ENCODE data around the gene SCN2A. TPM values are rescaled to one million over a fixed set of nuclear protein-coding genes. Genes with fewer than 3 reads are reported as not detected.

The SCN2A gene
- total RNA-seq, 6 experiments from 2014 or later, result 0.14 to 0.94 (median 0.67) TPM

- H3K4me1 Mint-ChIP-seq (ENCODE audit: low read depth), result no peaks in the 10 kb centered on the region
- H3K27ac Mint-ChIP-seq, result no peak overlapping the region
- no peaks in the 10 kb centered on the region for H3K9me3 Mint-ChIP-seq
- H3K36me3 Mint-ChIP-seq (ENCODE audit: low read depth), result no peaks in the 10 kb centered on the region
- TF ChIP-seq CTCF (IDR thresholded peaks at IDR 0.05), result no peak
- H3K27me3 Mint-ChIP-seq (ENCODE audit: insufficient read depth), result peaks cover 7% of the 10 kb centered on the region; the same call in 1 of the 2 replicates
- H3K4me3 Mint-ChIP-seq, result no peak overlapping the region
- no peak for DNase-seq
Measured at GRCh38 chr2:165208094-165208493, 31.1 kb upstream of the SCN2A start.

GRCh38 chr2:165214093-165214492 lies 25.1 kb upstream of the SCN2A start:
- no peak for DNase-seq
- Mint-ChIP-seq H3K4me3 (no peak overlapping the region), H3K27ac (no peak overlapping the region), H3K9me3 (no peaks in the 10 kb centered on the region), H3K36me3 (ENCODE audit: low read depth) (no peaks in the 10 kb centered on the region), H3K27me3 (ENCODE audit: insufficient read depth) (peaks cover 2% of the 10 kb centered on the region; the same call in 1 of the 2 replicates), H3K4me1 (ENCODE audit: low read depth) (no peaks in the 10 kb centered on the region)
- no peak for TF ChIP-seq CTCF (IDR thresholded peaks at IDR 0.05)

GRCh38 chr2:165219481-165219880 lies 19.7 kb upstream of the SCN2A start:
- no peaks in the 10 kb centered on the region for H3K27me3 Mint-ChIP-seq (ENCODE audit: insufficient read depth)
- TF ChIP-seq CTCF (IDR thresholded peaks at IDR 0.05), result no peak
- no peak for DNase-seq
- no peak overlapping the region for H3K27ac Mint-ChIP-seq
- no peaks in the 10 kb centered on the region for H3K9me3 Mint-ChIP-seq
- no peaks in the 10 kb centered on the region for H3K4me1 Mint-ChIP-seq (ENCODE audit: low read depth)
- H3K4me3 Mint-ChIP-seq, result no peak overlapping the region
- H3K36me3 Mint-ChIP-seq (ENCODE audit: low read depth), result no peaks in the 10 kb centered on the region

- no peaks in the 10 kb centered on the region for H3K27me3 Mint-ChIP-seq (ENCODE audit: insufficient read depth)
- no peaks in the 10 kb centered on the region for H3K4me1 Mint-ChIP-seq (ENCODE audit: low read depth)
- TF ChIP-seq CTCF (IDR thresholded peaks at IDR 0.05), result no peak
- H3K36me3 Mint-ChIP-seq (ENCODE audit: low read depth), result no peaks in the 10 kb centered on the region
- no peak overlapping the region for H3K4me3 Mint-ChIP-seq
- DNase-seq, result no peak
- peaks cover 4% of the 10 kb centered on the region; the same call in 1 of the 2 replicates for H3K9me3 Mint-ChIP-seq
- H3K27ac Mint-ChIP-seq, result no peak overlapping the region
Measured at GRCh38 chr2:165224941-165225340, 14.3 kb upstream of the SCN2A start.

- Mint-ChIP-seq H3K27ac (no peak overlapping the region), H3K4me3 (no peak overlapping the region), H3K27me3 (ENCODE audit: insufficient read depth) (no peaks in the 10 kb centered on the region), H3K9me3 (peaks cover 4% of the 10 kb centered on the region; the same call in 1 of the 2 replicates), H3K4me1 (ENCODE audit: low read depth) (no peaks in the 10 kb centered on the region), H3K36me3 (ENCODE audit: low read depth) (no peaks in the 10 kb centered on the region)
- no peak for TF ChIP-seq CTCF (IDR thresholded peaks at IDR 0.05)
- no peak for DNase-seq
Measured at GRCh38 chr2:165227571-165227970, 11.6 kb upstream of the SCN2A start.

GRCh38 chr2:165237056-165237455 lies 2.2 kb upstream of the SCN2A start:
- no peak overlapping the region for H3K4me3 Mint-ChIP-seq
- H3K36me3 Mint-ChIP-seq (ENCODE audit: low read depth), result no peaks in the 10 kb centered on the region
- H3K27ac Mint-ChIP-seq, result no peak overlapping the region
- no peaks in the 10 kb centered on the region for H3K27me3 Mint-ChIP-seq (ENCODE audit: insufficient read depth)
- no peak for DNase-seq
- H3K4me1 Mint-ChIP-seq (ENCODE audit: low read depth), result no peaks in the 10 kb centered on the region
- TF ChIP-seq CTCF (IDR thresholded peaks at IDR 0.05), result no peak
- H3K9me3 Mint-ChIP-seq, result no peaks in the 10 kb centered on the region
